Natural killer cell (primary cell): ENCODE results near the gene AP5M1. TPM values are rescaled to one million over a fixed set of nuclear protein-coding genes. Genes with fewer than 3 reads are reported as not detected.
A peak's percentile ranks its signal among the peaks of the same experiment; 100 is the strongest.
"Not testable (repeated sequence)": the region's sequence is repeated elsewhere in the genome, so short reads cannot be mapped to it uniquely, and the experiment has no call there.

Source experiments
- ATAC-seq, 3 donors: fragments of 150-1000 bp in 2 of 3; fragments of 200-7000 bp in 1 of 3; cut with Tn5 transposase; 1 replicate in 1 of 3; 2 replicates in 2 of 3; pipeline ENCODE4 v1.10.0; 2021; ENCODE audit warnings: mild to moderate bottlenecking in 2 of 3, moderate library complexity in 2 of 3
- DNase-seq, 2 donors: peaks; one replicate each; pipeline versions ENCODE4 v3.0.0 to v3.0.0-alpha.2; 2013 to 2021; ENCODE audit warnings: mixed read lengths in 1 of 2
- H3K27ac ChIP-seq: one replicate; pipeline ENCODE4 v1.5.1; 2013; ENCODE audit warnings: mild to moderate bottlenecking, low read length
- H3K27me3 ChIP-seq: one replicate; pipeline ENCODE4 v1.6.1; 2013; ENCODE audit warnings: low read length; ENCODE audit not compliant: control insufficient read depth, insufficient read depth
- H3K36me3 ChIP-seq: one replicate; pipeline ENCODE4 v1.6.1; 2013; ENCODE audit warnings: low read length; ENCODE audit not compliant: control insufficient read depth, insufficient read depth
- H3K4me1 ChIP-seq: one replicate; pipeline ENCODE4 v1.6.1; 2013; ENCODE audit warnings: low read length; ENCODE audit not compliant: control insufficient read depth, insufficient read depth
- H3K4me3 ChIP-seq: one replicate; pipeline ENCODE4 v1.5.1; 2013; ENCODE audit warnings: low read length
- H3K9me3 ChIP-seq: one replicate; pipeline ENCODE4 v1.6.1; 2013; ENCODE audit warnings: low read length; ENCODE audit not compliant: control insufficient read depth, insufficient read depth
- H3K27ac Mint-ChIP-seq, 2 donors: one replicate each; pipeline ENCODE4 v1.8.0; 2022; ENCODE audit warnings: mild to moderate bottlenecking in 2 of 2, mixed read lengths in 2 of 2, moderate library complexity in 1 of 2
- H3K27me3 Mint-ChIP-seq, 2 donors: one replicate each; pipeline ENCODE4 v1.8.0; 2022; ENCODE audit warnings: low read depth in 2 of 2, mixed read lengths in 2 of 2
- H3K36me3 Mint-ChIP-seq: one replicate; pipeline ENCODE4 v1.8.0; 2022; ENCODE audit warnings: mixed read lengths
- H3K4me1 Mint-ChIP-seq, 2 donors: one replicate each; pipeline ENCODE4 v1.8.0; 2022; ENCODE audit warnings: mixed read lengths in 2 of 2
- H3K4me3 Mint-ChIP-seq: one replicate; pipeline ENCODE4 v1.8.0; 2022; ENCODE audit warnings: mild to moderate bottlenecking, moderate library complexity, mixed read lengths
- H3K9me3 Mint-ChIP-seq, 2 donors: one replicate each; pipeline ENCODE4 v1.8.0; 2022; ENCODE audit warnings: mixed read lengths in 2 of 2
- CTCF ChIP-seq: fragments of 200-600 bp; IDR thresholded peaks from one replicate; pipeline ENCODE4 v1.8.0; 2022; ENCODE audit warnings: antibody characterized with exemption
- WGBS: methylation state at CpG from one replicate; pipeline ENCODE4 v1.1.7; 2013; ENCODE audit warnings: missing lambda C conversion rate; ENCODE audit not compliant: insufficient coverage; 5-methylcytosine and 5-hydroxymethylcytosine counted together
- intact Hi-C: fragments of 100-400 bp; cut with micrococcal nuclease; formaldehyde crosslinking; loops from one replicate; pipeline ENCODE4 v1.14.2; 2022
- total RNA-seq, 4 donors: library from RNA; stranded (reverse); fragments of 120-200 nt in 1 of 4; gene quantifications; one replicate each; pipeline versions ENCODE4 v1.2.3 to v1.2.4, GENCODE V29; 2013 to 2022

Gene AP5M1
- total RNA-seq: 10 to 100 TPM; 46.3 to 64.2 (median 48.8) TPM
- 54.6 TPM for total RNA-seq (2013)

GRCh38 chr14:57268161-57269069 is at the start of gene AP5M1, which contains the start of gene EXOC5:
Gene AP5M1 (plus strand): TSS chr14:57268971. CDS start chr14:57269315, 344 bp downstream.
Gene EXOC5 (minus strand): TSS chr14:57268905. CDS start chr14:57268648, 257 bp downstream.
- Mint-ChIP-seq H3K4me3 (peak within 1 kb of the TSS; percentile 99), H3K36me3 (no peaks in the 10 kb centered on the region), H3K27ac (peak within 1 kb of the TSS; percentile 98), H3K27me3 (no peaks in the 10 kb centered on the region), H3K4me1 (peaks cover 63 to 76% of the 10 kb centered on the region in 2 donors), H3K9me3 (no peaks in the 10 kb centered on the region)
- DNase-seq: peak; percentile 77 to 97
- intact Hi-C loops: loop anchor here (2.0 to 5.0 kb wide), 3 partner anchors 122 to 1151 kb away; partner anchors contain the start of genes NAA30, PELI2 and TMEM260
- H3K36me3 ChIP-seq: peaks cover 2% of the 10 kb centered on the region
- no peak for TF ChIP-seq CTCF
- H3K27ac ChIP-seq: peak within 1 kb of the TSS; percentile 86
- WGBS: under 1% methylated on average over 76 of the region's 76 CpGs
- ATAC-seq: peak; percentile 74 to 86 (median 78)
- H3K4me3 ChIP-seq: peak within 1 kb of the TSS; percentile 76
- no peaks in the 10 kb centered on the region for H3K9me3 ChIP-seq
- H3K4me1 ChIP-seq: peaks cover 9% of the 10 kb centered on the region
- H3K27me3 ChIP-seq: no peaks in the 10 kb centered on the region

- no peak for ATAC-seq
- WGBS: 100% methylated on average over 1 of the region's 3 CpGs
- intact Hi-C loops: no loop called here
Observed at GRCh38 chr14:57221931-57222330, 46.8 kb upstream of the AP5M1 start.

GRCh38 chr14:57227083-57227482 is 41.7 kb upstream of the AP5M1 start:
- DNase-seq (no peak), ATAC-seq (no peak)
- Histone ChIP-seq H3K4me3 (no peak overlapping the region), H3K36me3 (peaks cover 26% of the 10 kb centered on the region), H3K4me1 (no peaks in the 10 kb centered on the region), H3K9me3 (no peaks in the 10 kb centered on the region), H3K27me3 (no peaks in the 10 kb centered on the region), H3K27ac (no peak overlapping the region)
- Mint-ChIP-seq H3K4me1 (peaks cover 0 to 5% of the 10 kb centered on the region in 2 donors), H3K27me3 (no peaks in the 10 kb centered on the region), H3K4me3 (no peak overlapping the region), H3K9me3 (peaks cover 2% of the 10 kb centered on the region in 2 donors), H3K27ac (peak overlapping the region in 1 of 2 donors; percentile 9), H3K36me3 (peaks cover 10% of the 10 kb centered on the region)
- no peak for TF ChIP-seq CTCF
- intact Hi-C loops: no loop called here
- WGBS: 70% methylated on average over 2 of the region's 2 CpGs

More at GRCh38 chr14:57221931-57222330, 46.8 kb upstream of the AP5M1 start:
- H3K9me3 Mint-ChIP-seq: no peaks in the 10 kb centered on the region
- Histone ChIP-seq H3K9me3 (no peaks in the 10 kb centered on the region), H3K27ac (no peak overlapping the region), H3K36me3 (peaks cover 30% of the 10 kb centered on the region), H3K27me3 (no peaks in the 10 kb centered on the region), H3K4me1 (no peaks in the 10 kb centered on the region), H3K4me3 (no peak overlapping the region)
- TF ChIP-seq CTCF: no peak
- DNase-seq: no peak
- H3K4me3 Mint-ChIP-seq: no peak overlapping the region
- H3K4me1 Mint-ChIP-seq: peaks cover 0 to 5% of the 10 kb centered on the region in 2 donors
- H3K36me3 Mint-ChIP-seq: peaks cover 9% of the 10 kb centered on the region
- H3K27me3 Mint-ChIP-seq: no peaks in the 10 kb centered on the region
- H3K27ac Mint-ChIP-seq: no peak overlapping the region

GRCh38 chr14:57228320-57228719 is 40.5 kb upstream of the AP5M1 start:
- H3K9me3 ChIP-seq, DNase-seq, H3K4me1 Mint-ChIP-seq, ATAC-seq, H3K9me3 Mint-ChIP-seq, H3K4me3 ChIP-seq, H3K4me1 ChIP-seq, H3K27ac ChIP-seq, H3K27me3 ChIP-seq, H3K4me3 Mint-ChIP-seq, intact Hi-C loops, H3K27me3 Mint-ChIP-seq: not testable (repeated sequence)
- 100% methylated on average over 1 of the region's 2 CpGs for WGBS
- H3K36me3 Mint-ChIP-seq: peaks cover 10% of the 10 kb centered on the region
- peak overlapping the region in 1 of 2 donors; percentile 51 for H3K27ac Mint-ChIP-seq
- peaks cover 31% of the 10 kb centered on the region for H3K36me3 ChIP-seq
